GM06990 (cell line): ENCODE measurements around the gene RADX.
"Not testable (repeated sequence)": the region's sequence is repeated elsewhere in the genome, so short reads cannot be mapped to it uniquely, and the experiment has no call there.

ENCODE experiments used
- DNase-seq: peaks from one replicate; pipeline ENCODE4 v3.0.0-alpha.2; 2011; ENCODE audit not compliant: insufficient read length; ENCODE audit errors: extremely low read depth
- H3K27me3 ChIP-seq: replicated peaks from 2 replicates; pipeline ENCODE4 v1.6.0; 2011; ENCODE audit warnings: low read length; ENCODE audit not compliant: control insufficient read depth, insufficient read depth
- H3K36me3 ChIP-seq: 2 replicates; pipeline ENCODE4 v1.5.1; 2011; ENCODE audit warnings: low read length; ENCODE audit not compliant: control insufficient read depth, insufficient read depth
- H3K4me3 ChIP-seq: replicated peaks from 2 replicates; pipeline ENCODE4 v1.5.1; 2011; ENCODE audit warnings: low read depth, mild to moderate bottlenecking, control low read depth, low read length
- CTCF ChIP-seq: IDR thresholded peaks from 2 replicates; pipeline ENCODE4 v1.5.1; 2011; ENCODE audit warnings: low read length, control low read depth, mild to moderate bottlenecking, inconsistent platforms; ENCODE audit not compliant: insufficient read depth, poor library complexity, severe bottlenecking

RADX gene

DNA sequence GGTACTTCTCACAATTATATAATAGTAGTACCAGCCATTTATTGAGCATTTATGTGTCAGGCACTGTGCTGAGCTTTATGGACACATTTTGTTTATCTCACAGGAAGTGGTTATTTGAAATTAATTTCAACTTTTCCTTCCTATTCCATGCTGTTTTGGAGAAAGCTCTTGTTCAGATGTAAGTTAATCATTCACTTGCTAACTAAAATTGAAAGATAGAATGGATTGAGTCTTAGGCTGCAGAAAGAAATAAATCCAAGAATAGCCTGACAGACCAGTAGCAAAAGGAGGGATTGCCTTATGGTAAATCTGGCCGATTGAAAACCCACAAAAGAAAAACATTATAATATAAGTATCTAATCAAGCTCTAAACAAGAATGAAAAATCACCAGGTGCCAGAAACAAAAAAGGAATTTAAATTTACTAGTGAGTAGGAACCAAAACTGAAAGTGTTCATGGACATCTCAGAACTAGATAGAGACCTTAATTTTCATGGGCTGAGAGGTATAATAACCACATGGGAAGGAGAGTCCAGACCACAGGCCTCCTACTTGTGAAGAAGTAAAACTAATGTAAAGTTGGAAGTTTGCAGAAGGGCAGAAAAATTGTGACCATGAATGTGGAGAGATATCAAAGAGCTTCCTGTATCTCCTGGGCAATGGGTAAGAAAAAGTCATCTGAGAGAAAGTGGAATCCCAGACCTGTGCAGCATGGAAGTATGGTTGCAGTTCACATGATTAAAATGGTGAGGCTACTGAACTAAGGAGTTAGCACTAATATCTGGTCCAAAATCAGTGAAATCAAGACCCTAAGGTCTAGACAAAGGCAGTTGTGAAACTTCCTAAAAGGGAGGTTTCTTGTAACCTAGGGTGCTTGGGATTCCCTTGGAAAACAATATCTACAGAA lies 38.0 kb downstream of the RADX start:
- no peak for TF ChIP-seq CTCF
- no peaks in the 10 kb centered on the region for H3K27me3 ChIP-seq
- H3K36me3 ChIP-seq, result no peaks in the 10 kb centered on the region
- H3K4me3 ChIP-seq, result no peak overlapping the region
- no peak for DNase-seq

DNA sequence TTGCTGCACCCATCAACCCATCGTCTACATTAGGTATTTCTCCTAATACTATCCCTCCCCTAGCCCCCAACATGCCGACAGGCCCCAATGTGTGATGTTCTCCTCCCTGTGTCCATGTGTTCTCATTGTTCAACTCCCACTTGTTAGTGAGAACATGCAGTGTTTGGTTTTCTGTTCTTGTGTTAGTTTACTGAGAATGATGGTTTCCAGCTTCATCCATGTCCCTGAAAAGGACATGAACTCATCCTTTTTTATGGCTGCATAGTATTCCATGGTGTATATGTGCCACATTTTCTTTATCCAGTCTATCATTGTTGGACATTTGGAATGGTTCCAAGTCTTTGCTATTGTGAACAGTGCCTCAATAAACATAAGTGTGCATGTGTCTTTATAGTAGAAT lies 41.8 kb downstream of the RADX start:
- H3K27me3 ChIP-seq, DNase-seq, H3K4me3 ChIP-seq, H3K36me3 ChIP-seq: not testable (repeated sequence)

- Histone ChIP-seq H3K36me3 (no peaks in the 10 kb centered on the region), H3K4me3 (no peak overlapping the region), H3K27me3 (no peaks in the 10 kb centered on the region)
- TF ChIP-seq CTCF, result no peak
- no peak for DNase-seq
These were observed 58.9 kb downstream of the RADX start for GRCh38 chrX:106670631-106671030.

- no peak overlapping the region for H3K4me3 ChIP-seq
- no peak for DNase-seq
- no peaks in the 10 kb centered on the region for H3K27me3 ChIP-seq
- H3K36me3 ChIP-seq, result no peaks in the 10 kb centered on the region
- TF ChIP-seq CTCF, result no peak
These were observed 60.7 kb downstream of the RADX start for GRCh38 chrX:106672527-106672926.

- H3K36me3 ChIP-seq, result no peaks in the 10 kb centered on the region
- no peak overlapping the region for H3K4me3 ChIP-seq
- H3K27me3 ChIP-seq, result no peaks in the 10 kb centered on the region
- no peak for DNase-seq
- TF ChIP-seq CTCF, result no peak
These were observed 68.9 kb downstream of the RADX start for GRCh38 chrX:106680716-106681115.

DNA sequence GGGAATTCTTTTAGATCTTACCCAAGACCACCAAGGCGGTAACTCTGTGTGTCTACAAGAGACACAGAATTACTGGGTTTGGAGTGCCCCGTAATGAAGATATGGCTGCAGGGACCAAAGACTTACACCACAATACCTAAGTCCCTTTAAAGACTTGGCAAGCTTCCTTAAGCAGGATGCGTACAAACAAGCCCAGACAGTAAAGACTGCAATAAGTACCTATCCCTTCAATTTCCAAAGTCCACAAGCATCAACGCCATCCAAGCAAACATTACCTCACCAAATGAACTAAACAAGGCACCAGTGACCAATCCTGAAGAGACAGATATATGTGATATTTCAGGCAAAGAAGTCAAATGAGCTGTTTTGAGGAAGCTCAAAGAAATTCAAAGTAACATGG lies 72.4 kb downstream of the RADX start:
- DNase-seq, result no peak
- Histone ChIP-seq H3K36me3 (no peaks in the 10 kb centered on the region), H3K27me3 (no peaks in the 10 kb centered on the region), H3K4me3 (no peak overlapping the region)
- TF ChIP-seq CTCF, result no peak
